ENCODE data around the gene TRIM37.
"Not testable (repeated sequence)": the region's sequence is repeated elsewhere in the genome, so short reads cannot be mapped to it uniquely, and the experiment has no call there.

The TRIM37 gene

GRCh38 chr17:59106463-59107305 lies at the start of gene TRIM37:
Gene TRIM37 (minus strand): TSS chr17:59106880. CDS start chr17:59106461, 419 bp downstream.
- DNase-seq (ENCODE audit: low read depth, low spot score): peak; percentile 97

- DNase-seq (ENCODE audit: low read depth, low spot score): no peak
Observed at GRCh38 chr17:59155439-59156177, 48.9 kb upstream of the TRIM37 start, which contains the start of gene PRR11. Gene PRR11 (plus strand): TSS chr17:59155746. CDS start chr17:59169753, 14,007 bp downstream.

- peak; percentile 99 for DNase-seq (ENCODE audit: low read depth, low spot score)
Observed at GRCh38 chr17:59154721-59155438, 48.2 kb upstream of the TRIM37 start, which contains the start of gene SKA2. Gene SKA2 (minus strand): TSS chr17:59155186. CDS start chr17:59155163, 23 bp downstream.

GRCh38 chr17:59154292-59154720 lies 47.6 kb upstream of the TRIM37 start:
- no peak for DNase-seq (ENCODE audit: low read depth, low spot score)

- DNase-seq (ENCODE audit: low read depth, low spot score): no peak
Observed at GRCh38 chr17:59152925-59153324, 46.2 kb upstream of the TRIM37 start.

- DNase-seq (ENCODE audit: low read depth, low spot score): no peak
Observed at GRCh38 chr17:59151591-59151990, 44.9 kb upstream of the TRIM37 start.

- no peak for DNase-seq (ENCODE audit: low read depth, low spot score)
Observed at GRCh38 chr17:59151006-59151405, 44.3 kb upstream of the TRIM37 start.

GRCh38 chr17:59149841-59150511 lies 43.3 kb upstream of the TRIM37 start:
- DNase-seq (ENCODE audit: low read depth, low spot score): no peak

- DNase-seq (ENCODE audit: low read depth, low spot score): no peak
Observed at GRCh38 chr17:59149051-59149450, 42.4 kb upstream of the TRIM37 start.

GRCh38 chr17:59145571-59146096 lies 39.0 kb upstream of the TRIM37 start:
- DNase-seq (ENCODE audit: low read depth, low spot score): no peak

GRCh38 chr17:59141860-59142259 lies 35.2 kb upstream of the TRIM37 start:
- no peak for DNase-seq (ENCODE audit: low read depth, low spot score)

GRCh38 chr17:59139939-59140338 lies 33.3 kb upstream of the TRIM37 start:
- DNase-seq (ENCODE audit: low read depth, low spot score): no peak

- DNase-seq (ENCODE audit: low read depth, low spot score): not testable (repeated sequence)
Observed at GRCh38 chr17:59138339-59138738, 31.7 kb upstream of the TRIM37 start.

GRCh38 chr17:59131131-59131530 lies 24.5 kb upstream of the TRIM37 start:
- DNase-seq (ENCODE audit: low read depth, low spot score): no peak

GRCh38 chr17:59129814-59130213 lies 23.1 kb upstream of the TRIM37 start:
- no peak for DNase-seq (ENCODE audit: low read depth, low spot score)

GRCh38 chr17:59126809-59127417 lies 20.2 kb upstream of the TRIM37 start:
- no peak for DNase-seq (ENCODE audit: low read depth, low spot score)

GRCh38 chr17:59124665-59125064 lies 18.0 kb upstream of the TRIM37 start:
- DNase-seq (ENCODE audit: low read depth, low spot score): no peak

GRCh38 chr17:59121901-59122480 lies 15.3 kb upstream of the TRIM37 start:
- no peak for DNase-seq (ENCODE audit: low read depth, low spot score)

- DNase-seq (ENCODE audit: low read depth, low spot score): no peak
Observed at GRCh38 chr17:59115474-59115873, 8.8 kb upstream of the TRIM37 start.

GRCh38 chr17:59111539-59111938 lies 4.9 kb upstream of the TRIM37 start:
- no peak for DNase-seq (ENCODE audit: low read depth, low spot score)
